ENCODE results near the gene LMTK2.

The LMTK2 gene

GRCh38 chr7:98088109-98088508 is 18.6 kb upstream of the LMTK2 start:
- TF ChIP-seq SIN3A (IDR thresholded peaks at IDR 0.05; ENCODE audit: borderline replicate concordance, insufficient read depth, low read length): no peak

GRCh38 chr7:98090116-98090515 is 16.5 kb upstream of the LMTK2 start:
- TF ChIP-seq TAF1 (IDR thresholded peaks at IDR 0.05; ENCODE audit: borderline replicate concordance, insufficient read depth, low read length) (no peak), SIN3A (IDR thresholded peaks at IDR 0.05; ENCODE audit: borderline replicate concordance, insufficient read depth, low read length) (no peak), POLR2AphosphoS5 (IDR thresholded peaks at IDR 0.05; ENCODE audit: low read depth, low read length) (no peak), FOXP2 (optimal IDR thresholded peaks at IDR 0.05; ENCODE audit: borderline replicate concordance, extremely low read depth, extremely low read length, insufficient read depth) (no peak), REST (IDR thresholded peaks at IDR 0.05; ENCODE audit: insufficient read depth in 1 of 2, low read depth in 2 of 2, low read length in 2 of 2) (no peak)

GRCh38 chr7:98091061-98091460 is 15.6 kb upstream of the LMTK2 start:
- no peak for TF ChIP-seq REST (IDR thresholded peaks at IDR 0.05; ENCODE audit: insufficient read depth in 1 of 2, low read depth in 2 of 2, low read length in 2 of 2)
- TF ChIP-seq SIN3A (IDR thresholded peaks at IDR 0.05; ENCODE audit: borderline replicate concordance, insufficient read depth, low read length): no peak
- TF ChIP-seq TAF1 (IDR thresholded peaks at IDR 0.05; ENCODE audit: borderline replicate concordance, insufficient read depth, low read length): no peak
- no peak for TF ChIP-seq POLR2AphosphoS5 (IDR thresholded peaks at IDR 0.05; ENCODE audit: low read depth, low read length)

GRCh38 chr7:98091523-98091922 is 15.1 kb upstream of the LMTK2 start:
- TF ChIP-seq SIN3A (IDR thresholded peaks at IDR 0.05; ENCODE audit: borderline replicate concordance, insufficient read depth, low read length): no peak
- no peak for TF ChIP-seq FOXP2 (optimal IDR thresholded peaks at IDR 0.05; ENCODE audit: borderline replicate concordance, extremely low read depth, extremely low read length, insufficient read depth)
- TF ChIP-seq POLR2AphosphoS5 (IDR thresholded peaks at IDR 0.05; ENCODE audit: low read depth, low read length): no peak
- TF ChIP-seq REST (IDR thresholded peaks at IDR 0.05; ENCODE audit: insufficient read depth in 1 of 2, low read depth in 2 of 2, low read length in 2 of 2): no peak
- no peak for TF ChIP-seq TAF1 (IDR thresholded peaks at IDR 0.05; ENCODE audit: borderline replicate concordance, insufficient read depth, low read length)

GRCh38 chr7:98097042-98097645 is 9.5 kb upstream of the LMTK2 start:
- TF ChIP-seq POLR2AphosphoS5 (IDR thresholded peaks at IDR 0.05; ENCODE audit: low read depth, low read length) (no peak), FOXP2 (optimal IDR thresholded peaks at IDR 0.05; ENCODE audit: borderline replicate concordance, extremely low read depth, extremely low read length, insufficient read depth) (no peak), SIN3A (IDR thresholded peaks at IDR 0.05; ENCODE audit: borderline replicate concordance, insufficient read depth, low read length) (no peak), REST (IDR thresholded peaks at IDR 0.05; ENCODE audit: insufficient read depth in 1 of 2, low read depth in 2 of 2, low read length in 2 of 2) (no peak), TAF1 (IDR thresholded peaks at IDR 0.05; ENCODE audit: borderline replicate concordance, insufficient read depth, low read length) (no peak)
